HL-60 (cell line): Measurements from ENCODE around the gene TGM2.
A peak's percentile ranks its signal among the peaks of the same experiment; 100 is the strongest.

Experiments
- DNase-seq, 2 experiments: peaks; one replicate each; pipeline ENCODE4 v3.0.0-alpha.2; 2010 to 2020; ENCODE audit warnings: low read depth in 1 of 2, low spot score in 1 of 2
- H3K27ac ChIP-seq: fragments of 250-450 bp; sonication (Bioruptor Pico); replicated peaks from 2 replicates; pipeline ENCODE4 v1.5.1; 2020; ENCODE audit warnings: mild to moderate bottlenecking, moderate library complexity
- H3K27me3 ChIP-seq: fragments of 250-450 bp; sonication (Bioruptor Pico); 2 replicates; pipeline ENCODE4 v1.5.1; 2021; ENCODE audit warnings: mild to moderate bottlenecking, moderate library complexity; ENCODE audit not compliant: insufficient read depth, poor library complexity, severe bottlenecking
- H3K4me3 ChIP-seq: replicated peaks from 2 replicates; pipeline ENCODE4 v1.5.1; 2011; ENCODE audit warnings: mild to moderate bottlenecking, control low read depth, low read length; ENCODE audit not compliant: insufficient read depth
- CTCF ChIP-seq: IDR thresholded peaks from one replicate; pipeline ENCODE4 v1.5.1; 2011; ENCODE audit warnings: low read length, control low read depth, inconsistent platforms; ENCODE audit not compliant: insufficient read depth
- GABPA ChIP-seq: IDR thresholded peaks from 2 replicates; pipeline ENCODE4 v1.6.1; 2012; ENCODE audit warnings: low read depth
- POLR2AphosphoS5 ChIP-seq: IDR thresholded peaks from 2 replicates; pipeline ENCODE4 v1.6.1; 2012; ENCODE audit warnings: low read depth
- REST ChIP-seq: IDR thresholded peaks from 2 replicates; pipeline ENCODE4 v1.6.1; 2012; ENCODE audit warnings: low read depth; ENCODE audit not compliant: insufficient replicate concordance
- SPI1 ChIP-seq: IDR thresholded peaks from 2 replicates; pipeline ENCODE4 v1.6.1; 2012; ENCODE audit warnings: low read depth, mild to moderate bottlenecking, borderline replicate concordance

TGM2 gene

DNA sequence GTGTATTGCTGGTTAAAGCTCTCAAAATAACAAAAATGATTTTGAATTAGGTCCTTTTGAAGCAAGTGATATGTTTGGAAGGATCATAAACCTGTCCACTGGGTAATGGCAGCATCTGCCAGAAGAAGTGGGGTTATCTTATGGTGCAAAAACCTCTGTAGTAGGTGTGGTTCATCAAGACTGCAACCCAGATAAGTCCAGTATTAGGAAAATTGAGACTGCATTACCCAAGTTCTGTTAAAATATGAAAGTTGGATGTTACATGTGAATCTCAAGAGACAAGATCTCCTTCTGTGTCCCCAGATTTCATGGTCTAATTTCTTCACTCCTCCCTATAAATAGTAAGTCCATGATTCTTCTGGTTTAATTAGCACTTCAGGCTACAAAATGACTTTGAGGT, 72.2 kb downstream of the TGM2 start:
- Histone ChIP-seq H3K4me3 (no peak overlapping the region), H3K27me3 (no peaks in the 10 kb centered on the region), H3K27ac (peak overlapping the region; percentile 16; the same call in 1 of the 2 replicates)
- TF ChIP-seq GABPA (no peak), CTCF (no peak), POLR2AphosphoS5 (no peak), REST (no peak), SPI1 (no peak)
- no peak for DNase-seq

DNA sequence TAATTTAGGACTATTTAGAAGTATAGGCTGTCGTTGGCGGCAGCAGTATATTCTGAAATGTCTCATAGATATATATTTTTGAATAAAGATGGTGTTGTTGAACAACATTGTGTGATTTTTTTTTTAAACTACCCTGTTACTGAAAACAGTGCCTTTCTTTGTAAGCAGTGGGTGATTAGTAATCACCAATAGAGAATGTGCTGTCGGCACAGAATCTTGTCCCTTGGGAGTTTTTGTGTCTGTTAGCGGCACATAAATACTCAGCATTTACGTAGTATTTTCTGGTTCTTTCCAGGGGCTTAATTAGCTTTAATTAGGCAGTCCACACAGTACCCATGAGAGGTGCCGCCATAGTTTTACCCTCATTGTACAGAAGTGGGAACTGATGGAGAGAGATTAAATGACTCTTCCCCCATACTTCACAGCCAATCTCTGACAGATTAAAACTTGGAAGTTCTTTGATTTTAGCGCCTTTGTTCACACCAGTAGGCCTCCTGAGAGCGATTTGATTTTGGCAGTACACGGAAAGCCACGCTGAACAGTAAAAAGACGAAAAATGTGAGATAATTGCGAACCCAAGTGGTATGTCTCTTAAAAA, 72.7 kb downstream of the TGM2 start:
- DNase-seq = no peak
- no peak for TF ChIP-seq CTCF
- no peak for TF ChIP-seq POLR2AphosphoS5
- TF ChIP-seq REST = no peak
- no peak for TF ChIP-seq GABPA
- no peak for TF ChIP-seq SPI1
- H3K27ac ChIP-seq = peak overlapping the region; percentile 43; the same call in 1 of the 2 replicates
- no peak overlapping the region for H3K4me3 ChIP-seq
- no peaks in the 10 kb centered on the region for H3K27me3 ChIP-seq

DNA sequence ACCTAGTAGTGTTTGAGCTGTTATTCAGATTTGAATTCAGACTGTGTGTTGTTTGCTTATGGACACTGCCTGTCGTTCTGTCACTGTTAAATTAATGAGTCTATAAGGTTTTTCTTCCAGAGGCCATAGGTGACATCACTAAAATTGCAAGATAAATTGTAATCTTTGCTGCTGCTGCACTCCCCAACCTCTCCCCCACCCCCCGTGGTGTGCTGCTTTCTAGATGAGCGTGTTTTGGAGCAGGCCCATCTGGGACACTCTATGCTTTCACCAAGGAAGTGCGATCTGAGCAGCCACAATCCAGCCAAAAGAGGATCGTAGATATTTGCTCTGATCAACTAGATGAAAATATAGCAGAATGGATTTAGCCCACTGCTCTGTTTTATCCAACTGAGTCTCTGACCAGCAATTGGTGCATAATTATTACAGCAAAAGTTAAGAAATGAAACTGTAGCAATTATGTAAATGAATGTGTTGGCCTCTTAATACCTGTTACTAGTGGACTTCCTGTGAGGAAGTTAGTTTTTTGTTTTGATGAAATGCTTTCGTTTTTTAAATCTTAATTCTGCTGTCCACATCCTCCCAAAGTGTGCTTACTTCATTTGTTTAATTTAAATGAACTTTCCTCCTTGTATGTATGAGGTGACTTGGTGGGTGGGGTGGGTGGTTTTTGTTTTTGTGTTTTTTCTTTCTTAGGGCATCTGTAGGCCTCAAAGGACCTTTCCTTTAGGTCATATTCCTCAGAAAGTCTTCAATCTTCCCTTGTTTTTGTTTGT, 73.4 kb downstream of the TGM2 start:
- peak overlapping the region; percentile 43; the same call in 1 of the 2 replicates for H3K27ac ChIP-seq
- no peaks in the 10 kb centered on the region for H3K27me3 ChIP-seq
- TF ChIP-seq REST (no peak), CTCF (no peak), SPI1 (no peak)
- no peak overlapping the region for H3K4me3 ChIP-seq
- no peak for DNase-seq
